Memory B cell (primary cell): ENCODE data around the gene UMAD1.
A peak's percentile ranks its signal among the peaks of the same experiment; 100 is the strongest.
"Not testable (repeated sequence)": the region's sequence is repeated elsewhere in the genome, so short reads cannot be mapped to it uniquely, and the experiment has no call there.

Experiments
- ATAC-seq: fragments of 150-1000 bp; cut with Tn5 transposase; 2 replicates; pipeline ENCODE4 v1.10.0; 2021; ENCODE audit warnings: low read depth, mild to moderate bottlenecking, moderate library complexity
- DNase-seq, 2 donors: peaks; one replicate each; pipeline ENCODE4 v3.0.0; 2022; ENCODE audit warnings: low spot score in 2 of 2
- H3K27ac Mint-ChIP-seq: one replicate; pipeline ENCODE4 v1.8.0; 2022; ENCODE audit warnings: mild to moderate bottlenecking, moderate library complexity, mixed read lengths
- H3K27me3 Mint-ChIP-seq: one replicate; pipeline ENCODE4 v1.8.0; 2022; ENCODE audit warnings: mixed read lengths
- H3K36me3 Mint-ChIP-seq: one replicate; pipeline ENCODE4 v1.8.0; 2022; ENCODE audit warnings: mild to moderate bottlenecking, mixed read lengths
- H3K4me1 Mint-ChIP-seq: one replicate; pipeline ENCODE4 v1.8.0; 2022; ENCODE audit warnings: mixed read lengths
- H3K4me3 Mint-ChIP-seq: one replicate; pipeline ENCODE4 v1.8.0; 2022; ENCODE audit warnings: mild to moderate bottlenecking, moderate library complexity, mixed read lengths
- H3K9me3 Mint-ChIP-seq: one replicate; pipeline ENCODE4 v1.8.0; 2022; ENCODE audit warnings: mixed read lengths

UMAD1 gene

DNA sequence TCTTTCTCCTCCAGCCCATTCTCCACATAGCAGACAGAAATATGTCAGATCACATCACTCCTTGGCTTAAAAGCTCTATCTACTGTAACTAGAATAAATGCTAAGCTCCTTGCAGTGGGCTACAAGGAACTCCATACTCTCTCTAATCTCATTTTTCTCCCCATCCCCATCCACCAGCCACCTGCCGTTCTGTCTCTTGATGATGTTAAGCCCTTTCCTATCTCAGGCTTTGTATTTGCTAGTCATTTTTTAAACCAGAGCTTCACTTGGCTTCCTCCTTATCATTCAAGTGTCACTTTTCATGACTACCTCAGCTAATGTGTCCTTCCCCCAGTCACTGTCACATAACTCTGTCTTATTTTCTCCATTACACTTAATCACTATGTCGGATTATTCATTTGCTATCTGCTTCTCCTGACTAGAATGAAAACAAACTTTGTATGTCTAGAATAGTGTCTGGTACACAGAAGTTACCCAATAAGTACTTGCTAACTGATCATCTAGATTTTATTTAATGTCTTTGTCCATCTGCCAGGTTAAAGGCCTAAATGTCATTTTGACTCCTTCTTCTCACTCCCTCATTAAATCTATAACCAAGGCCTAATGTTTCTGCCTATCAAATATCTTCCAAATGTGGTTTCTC, 165.1 kb downstream of the UMAD1 start:
- no peak overlapping the region for H3K4me3 Mint-ChIP-seq
- H3K4me1 Mint-ChIP-seq: peaks cover 2% of the 10 kb centered on the region
- H3K9me3 Mint-ChIP-seq: no peaks in the 10 kb centered on the region
- no peaks in the 10 kb centered on the region for H3K27me3 Mint-ChIP-seq
- H3K36me3 Mint-ChIP-seq: peaks cover 4% of the 10 kb centered on the region
- no peak overlapping the region for H3K27ac Mint-ChIP-seq
- DNase-seq (no peak), ATAC-seq (no peak)

DNA sequence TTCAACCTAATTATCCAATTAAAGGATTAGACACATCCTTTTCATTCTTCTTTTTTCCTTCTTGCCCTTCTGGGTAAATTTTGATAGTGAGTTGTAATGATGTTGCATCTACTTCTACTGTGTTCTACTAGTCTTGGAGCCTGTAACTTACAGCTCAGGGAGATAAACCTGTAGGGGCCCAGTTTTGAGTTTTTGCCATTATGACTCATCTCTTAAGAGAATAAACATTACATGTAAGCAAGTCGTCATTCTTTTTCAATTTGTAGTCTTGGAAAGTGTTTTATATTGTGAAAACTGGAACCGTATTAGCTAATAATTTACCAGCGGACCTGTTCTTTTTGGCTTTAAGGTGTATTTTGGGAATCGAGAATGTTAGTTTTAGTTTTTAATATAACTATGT, 167.6 kb downstream of the UMAD1 start:
- Mint-ChIP-seq H3K27me3 (no peaks in the 10 kb centered on the region), H3K36me3 (peaks cover 5% of the 10 kb centered on the region), H3K4me3 (no peak overlapping the region), H3K9me3 (no peaks in the 10 kb centered on the region), H3K27ac (no peak overlapping the region), H3K4me1 (peaks cover 2% of the 10 kb centered on the region)
- ATAC-seq: no peak
- no peak for DNase-seq

DNA sequence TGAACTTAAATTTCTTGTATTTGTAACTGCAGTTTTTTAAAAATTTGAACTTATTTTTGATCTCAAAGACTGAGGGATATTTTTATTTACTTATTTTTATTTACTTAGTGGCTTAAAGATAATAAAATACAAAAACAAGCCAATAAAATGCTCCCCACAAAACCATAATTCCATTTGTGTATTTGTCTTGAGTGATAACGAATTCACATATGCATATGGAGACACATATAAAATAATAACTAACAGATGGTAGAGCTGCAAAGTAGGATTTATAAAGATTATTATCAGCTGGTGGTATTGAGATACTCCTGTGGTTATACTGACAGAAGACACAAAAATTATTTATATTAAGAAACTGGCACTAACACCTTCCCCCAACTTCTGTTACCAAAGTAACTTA, 168.1 kb downstream of the UMAD1 start:
- Mint-ChIP-seq H3K27me3 (no peaks in the 10 kb centered on the region), H3K36me3 (peaks cover 5% of the 10 kb centered on the region), H3K9me3 (no peaks in the 10 kb centered on the region), H3K27ac (no peak overlapping the region), H3K4me3 (no peak overlapping the region), H3K4me1 (peaks cover 2% of the 10 kb centered on the region)
- ATAC-seq (no peak), DNase-seq (no peak)

DNA sequence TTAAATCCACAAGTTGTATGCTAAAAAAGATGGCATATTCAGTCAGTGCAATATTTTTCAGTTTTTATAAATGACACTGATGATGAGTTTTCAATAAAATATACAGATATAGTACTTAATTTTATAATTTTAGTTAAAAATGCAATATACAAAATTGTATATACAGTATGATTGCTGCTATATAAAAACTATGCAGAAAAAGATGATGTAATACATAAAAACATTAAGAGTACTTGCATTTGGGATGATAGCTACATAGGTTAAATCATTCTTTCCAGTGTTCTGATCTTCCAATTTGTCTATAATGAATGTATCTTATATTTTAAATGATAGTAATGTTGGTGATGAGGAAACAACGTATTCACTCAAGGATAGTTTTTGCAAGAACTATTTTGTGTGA, 169.8 kb downstream of the UMAD1 start:
- Mint-ChIP-seq H3K27ac (no peak overlapping the region), H3K4me1 (peaks cover 8% of the 10 kb centered on the region), H3K27me3 (no peaks in the 10 kb centered on the region), H3K4me3 (no peak overlapping the region), H3K36me3 (peaks cover 7% of the 10 kb centered on the region), H3K9me3 (peaks cover 3% of the 10 kb centered on the region)
- no peak for ATAC-seq
- no peak for DNase-seq

DNA sequence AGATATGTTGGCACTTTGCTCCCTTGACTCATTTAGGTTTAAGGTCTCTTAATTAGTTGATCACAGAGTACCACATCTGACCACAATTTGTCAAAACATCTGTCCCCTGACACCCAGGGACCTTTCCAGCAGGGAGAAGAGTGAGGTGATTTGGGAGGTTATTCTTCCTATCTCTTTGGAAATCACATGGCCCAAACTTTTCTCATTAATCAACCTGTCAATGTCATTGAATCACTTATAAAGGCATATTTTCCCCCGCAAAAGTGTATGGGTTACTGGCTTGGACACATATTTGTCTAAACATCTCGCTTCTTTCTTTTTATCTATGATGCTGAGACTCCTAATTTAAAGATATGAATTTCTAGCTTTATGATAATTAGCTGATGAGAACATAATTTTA, 170.3 kb downstream of the UMAD1 start:
- ATAC-seq: no peak
- H3K4me1 Mint-ChIP-seq: peaks cover 13% of the 10 kb centered on the region
- peaks cover 7% of the 10 kb centered on the region for H3K36me3 Mint-ChIP-seq

DNA sequence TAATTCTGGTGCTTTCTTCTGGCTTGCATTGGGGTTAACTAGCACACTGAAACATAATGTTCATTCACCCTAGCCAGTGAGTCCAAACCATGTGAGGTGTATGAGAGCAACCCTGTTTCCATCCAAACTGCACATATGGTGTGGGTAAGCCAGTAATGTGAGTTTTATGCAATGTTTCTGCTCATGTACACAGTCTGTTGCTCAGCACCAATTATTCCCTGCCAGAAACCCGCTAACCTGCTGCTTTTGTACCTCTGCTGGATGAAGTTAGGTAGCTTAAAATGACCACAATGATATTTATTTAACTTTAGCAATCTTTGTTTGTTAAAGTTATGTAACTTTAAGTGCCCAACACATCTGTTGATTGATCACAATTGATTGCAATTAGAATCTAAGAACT, 171.6 kb downstream of the UMAD1 start:
- DNase-seq: no peak
- peaks cover 25% of the 10 kb centered on the region for H3K4me1 Mint-ChIP-seq
- peaks cover 3% of the 10 kb centered on the region for H3K9me3 Mint-ChIP-seq
- ATAC-seq: no peak
- H3K27ac Mint-ChIP-seq: no peak overlapping the region
- no peak overlapping the region for H3K4me3 Mint-ChIP-seq
- H3K27me3 Mint-ChIP-seq: no peaks in the 10 kb centered on the region
- peaks cover 7% of the 10 kb centered on the region for H3K36me3 Mint-ChIP-seq

More for the DNA sequence above, 170.3 kb downstream of the UMAD1 start:
- H3K27ac Mint-ChIP-seq: no peak overlapping the region
- peaks cover 3% of the 10 kb centered on the region for H3K9me3 Mint-ChIP-seq
- H3K27me3 Mint-ChIP-seq: no peaks in the 10 kb centered on the region
- H3K4me3 Mint-ChIP-seq: no peak overlapping the region
- no peak for DNase-seq

DNA sequence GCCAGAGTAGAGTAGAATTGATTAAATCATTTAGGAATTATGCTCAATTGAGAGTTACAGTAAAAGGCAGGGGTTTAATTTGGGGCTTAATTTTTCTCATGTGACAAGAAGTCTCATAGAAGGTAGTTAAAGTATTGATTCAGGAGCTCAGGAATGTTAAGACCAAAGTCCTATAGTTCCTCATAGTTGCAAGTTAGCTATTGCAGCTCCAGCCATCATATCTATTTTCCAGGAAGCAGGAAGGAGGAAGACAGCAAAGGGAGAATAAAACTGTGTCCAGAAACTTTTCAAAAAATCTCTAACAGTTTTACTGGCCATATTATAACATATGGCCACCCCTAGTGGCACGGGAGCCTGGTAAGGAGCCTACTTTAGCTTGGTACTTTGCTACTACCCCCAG, 174.8 kb downstream of the UMAD1 start:
- Mint-ChIP-seq H3K27ac (peak overlapping the region; percentile 68), H3K36me3 (peaks cover 11% of the 10 kb centered on the region), H3K4me1 (peaks cover 38% of the 10 kb centered on the region), H3K4me3 (peak overlapping the region; percentile 24), H3K27me3 (no peaks in the 10 kb centered on the region), H3K9me3 (peaks cover 6% of the 10 kb centered on the region)
- ATAC-seq (no peak), DNase-seq (no peak)

DNA sequence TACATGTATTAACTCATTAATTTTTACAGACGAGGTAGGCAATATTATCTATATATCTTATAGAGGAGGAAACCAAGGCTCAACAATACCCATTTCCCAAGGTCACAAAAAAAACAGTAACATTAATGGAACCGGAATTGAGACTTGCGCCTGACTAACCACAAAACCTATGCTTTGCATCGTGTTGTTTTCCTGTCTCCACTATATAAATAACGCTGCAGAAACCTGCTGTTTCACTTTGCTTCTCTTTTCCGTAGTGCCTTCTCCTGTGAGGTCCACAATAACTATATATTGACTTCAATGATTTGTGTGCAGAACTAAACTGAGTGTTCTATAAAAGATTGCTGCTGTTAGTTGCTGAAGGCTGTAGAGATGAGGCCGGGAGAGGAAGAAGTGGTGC, 175.5 kb downstream of the UMAD1 start:
- no peaks in the 10 kb centered on the region for H3K27me3 Mint-ChIP-seq
- ATAC-seq (peak; percentile 82), DNase-seq (peak in 1 of 2 donors; percentile 31)
- H3K9me3 Mint-ChIP-seq: peaks cover 6% of the 10 kb centered on the region
- H3K4me1 Mint-ChIP-seq: peaks cover 42% of the 10 kb centered on the region
- peak overlapping the region; percentile 72 for H3K4me3 Mint-ChIP-seq
- H3K27ac Mint-ChIP-seq: peak overlapping the region; percentile 68
- peaks cover 11% of the 10 kb centered on the region for H3K36me3 Mint-ChIP-seq

DNA sequence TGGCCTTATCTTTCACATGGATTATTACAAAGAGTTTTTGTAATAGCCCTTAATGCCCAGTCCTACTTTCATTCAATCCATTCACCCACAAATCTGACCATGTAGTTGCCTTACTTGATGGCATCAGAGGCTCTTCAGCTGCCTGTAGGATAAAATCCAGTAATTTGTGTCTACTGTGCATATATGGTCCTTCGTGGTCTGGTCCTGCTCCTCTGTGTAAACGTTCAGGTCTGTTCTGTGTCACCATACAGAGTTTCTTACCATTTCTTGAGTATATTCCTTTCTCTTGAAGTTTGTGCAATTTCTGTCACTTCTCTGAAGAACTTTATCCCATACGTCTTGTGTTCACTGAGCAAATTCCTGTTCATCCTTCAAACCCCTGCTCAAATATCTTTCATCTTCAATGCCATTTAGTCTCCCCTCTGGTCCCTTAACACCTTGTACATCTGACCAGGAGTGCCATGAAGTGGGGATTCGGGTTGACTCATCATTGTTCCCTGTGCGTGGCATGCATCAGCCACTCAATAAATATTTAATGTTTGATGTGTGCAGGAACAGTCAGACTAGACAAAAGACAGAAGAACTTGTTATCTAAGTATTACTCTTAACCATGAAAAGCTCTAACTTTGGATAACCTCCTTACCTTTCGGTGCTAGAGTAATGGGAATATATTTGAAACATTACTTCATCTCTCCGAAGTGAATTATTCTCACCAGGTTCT, 176.4 kb downstream of the UMAD1 start:
- peak overlapping the region; percentile 72 for H3K4me3 Mint-ChIP-seq
- H3K4me1 Mint-ChIP-seq: peaks cover 45% of the 10 kb centered on the region
- peaks cover 10% of the 10 kb centered on the region for H3K36me3 Mint-ChIP-seq
- no peaks in the 10 kb centered on the region for H3K27me3 Mint-ChIP-seq
- H3K27ac Mint-ChIP-seq: peak overlapping the region; percentile 68
- H3K9me3 Mint-ChIP-seq: peaks cover 6% of the 10 kb centered on the region
- ATAC-seq (no peak), DNase-seq (no peak)

DNA sequence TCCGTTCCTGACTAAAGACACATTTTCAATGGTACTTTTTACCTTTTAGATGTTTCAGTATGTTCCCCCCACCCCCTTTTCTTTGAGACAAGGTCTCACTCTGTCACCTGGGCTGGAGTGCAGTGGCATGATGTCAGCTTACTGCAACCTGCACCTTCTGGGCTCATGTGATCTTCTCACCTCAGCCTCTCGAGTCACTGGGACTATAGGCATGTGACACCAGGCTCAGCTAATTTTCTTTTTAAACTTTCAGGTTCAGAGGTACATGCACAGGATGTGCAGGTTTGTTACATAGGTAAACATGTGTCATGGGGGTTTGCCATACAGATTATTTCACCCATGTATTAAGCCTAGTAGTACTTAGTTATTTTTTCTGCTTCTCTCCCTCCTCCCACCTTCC, 177.2 kb downstream of the UMAD1 start:
- ATAC-seq: no peak
- peaks cover 45% of the 10 kb centered on the region for H3K4me1 Mint-ChIP-seq
- H3K36me3 Mint-ChIP-seq: peaks cover 10% of the 10 kb centered on the region
- no peak for DNase-seq
- peaks cover 6% of the 10 kb centered on the region for H3K9me3 Mint-ChIP-seq
- H3K27ac Mint-ChIP-seq: peak overlapping the region; percentile 68
- no peaks in the 10 kb centered on the region for H3K27me3 Mint-ChIP-seq
- peak overlapping the region; percentile 9 for H3K4me3 Mint-ChIP-seq

DNA sequence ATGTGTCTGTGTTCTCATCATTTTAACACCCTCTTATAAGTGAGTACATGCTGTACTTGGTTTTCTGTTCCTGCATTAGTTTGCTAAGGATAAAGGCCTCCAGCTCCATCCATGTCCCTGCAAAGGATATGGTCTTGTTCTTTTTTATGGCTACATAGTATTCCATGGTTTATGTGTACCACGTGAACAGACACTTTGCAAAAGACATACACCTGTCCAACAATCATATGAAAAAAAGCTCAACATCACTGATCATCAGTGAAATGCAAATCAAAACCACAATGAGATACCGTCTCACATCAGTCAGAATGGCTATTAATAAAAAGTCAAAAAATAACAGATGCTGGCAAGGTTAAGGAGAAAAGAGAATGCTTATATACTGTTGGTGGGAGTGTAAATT, 177.6 kb downstream of the UMAD1 start:
- H3K4me3 Mint-ChIP-seq, ATAC-seq, DNase-seq, H3K36me3 Mint-ChIP-seq, H3K9me3 Mint-ChIP-seq, H3K27me3 Mint-ChIP-seq: not testable (repeated sequence)
- Mint-ChIP-seq H3K27ac (peak overlapping the region; percentile 68), H3K4me1 (peaks cover 45% of the 10 kb centered on the region)

DNA sequence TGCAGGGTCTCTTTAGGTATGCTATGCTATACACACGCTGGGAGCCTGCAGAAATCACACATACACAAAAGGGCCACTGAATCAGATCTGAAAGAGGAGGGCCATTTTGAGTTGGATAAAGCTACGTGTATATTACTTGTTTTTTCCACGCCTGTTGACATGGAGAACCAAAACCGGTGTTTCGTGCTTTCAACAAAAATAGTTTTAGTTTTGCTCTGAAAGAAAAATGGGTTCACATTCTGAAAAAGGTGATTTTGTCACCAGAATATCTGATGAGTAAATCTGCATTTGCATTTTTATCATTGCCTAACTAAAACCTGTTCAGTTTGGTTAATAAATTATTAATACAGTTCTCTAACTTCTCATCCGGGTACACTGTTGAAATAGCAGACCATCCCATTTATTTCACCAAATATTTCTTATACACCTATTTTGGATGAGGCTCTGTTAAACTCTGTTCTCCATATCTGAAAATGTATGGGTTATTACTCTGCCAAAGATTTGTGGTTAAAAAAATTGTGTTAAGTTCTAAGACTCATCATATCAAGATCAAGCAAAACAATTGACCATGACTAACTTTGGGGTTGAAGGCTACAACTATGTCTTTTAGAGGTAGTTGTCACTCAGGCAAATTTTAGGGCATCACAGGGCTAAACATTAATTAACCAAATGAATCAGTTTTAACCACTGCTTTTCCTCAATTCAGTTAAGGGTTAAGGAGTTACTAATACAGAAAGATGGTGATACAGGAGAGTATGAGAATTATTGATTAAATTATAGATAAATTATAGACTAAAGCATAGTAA, 179.1 kb downstream of the UMAD1 start:
- Mint-ChIP-seq H3K9me3 (peaks cover 6% of the 10 kb centered on the region), H3K4me3 (peak overlapping the region; percentile 1), H3K27ac (peak overlapping the region; percentile 7), H3K36me3 (peaks cover 13% of the 10 kb centered on the region), H3K4me1 (peaks cover 49% of the 10 kb centered on the region), H3K27me3 (no peaks in the 10 kb centered on the region)
- no peak for DNase-seq
- no peak for ATAC-seq

DNA sequence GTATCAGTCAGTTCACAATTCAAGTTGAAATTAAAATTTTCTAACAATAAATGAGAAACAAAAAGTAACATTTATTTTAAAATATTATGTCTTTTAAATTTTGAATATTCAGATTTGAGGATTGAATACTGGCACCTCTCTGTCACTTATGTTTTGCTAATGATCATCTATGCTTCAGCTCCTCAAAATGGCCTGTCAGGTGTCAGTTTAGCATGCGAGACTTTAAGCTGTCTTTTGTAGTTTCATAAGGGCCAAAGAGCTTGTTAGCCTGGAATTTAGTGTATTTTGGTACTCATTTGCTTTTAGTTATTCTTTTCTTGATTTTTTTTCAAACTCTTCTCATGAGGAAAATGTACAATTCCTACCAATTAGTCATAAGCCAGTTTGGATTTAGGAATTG, 179.9 kb downstream of the UMAD1 start:
- H3K4me3 Mint-ChIP-seq: no peak overlapping the region
- peaks cover 5% of the 10 kb centered on the region for H3K9me3 Mint-ChIP-seq
- peaks cover 14% of the 10 kb centered on the region for H3K36me3 Mint-ChIP-seq
- H3K27ac Mint-ChIP-seq: no peak overlapping the region
- peaks cover 41% of the 10 kb centered on the region for H3K4me1 Mint-ChIP-seq
- DNase-seq: no peak
- no peaks in the 10 kb centered on the region for H3K27me3 Mint-ChIP-seq
- no peak for ATAC-seq

DNA sequence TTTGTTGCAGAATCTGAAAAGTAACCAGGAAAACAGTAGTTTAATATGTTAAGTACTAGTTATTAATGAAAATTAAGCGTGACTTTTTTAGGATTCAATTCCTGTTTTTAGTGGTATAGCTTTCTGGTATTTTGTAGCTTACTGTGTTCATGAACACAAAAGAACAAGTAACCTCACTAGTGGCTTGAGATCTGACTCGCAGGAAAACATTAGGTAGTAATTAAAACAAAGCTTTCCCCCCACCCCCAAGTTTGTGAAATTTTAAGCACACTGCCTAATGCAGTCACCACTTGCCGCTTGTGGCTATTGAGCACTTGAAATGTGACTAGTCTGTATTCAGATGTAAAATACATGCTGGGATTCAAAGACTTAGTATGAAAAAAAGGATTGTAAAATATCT, 180.4 kb downstream of the UMAD1 start:
- Mint-ChIP-seq H3K27ac (peak overlapping the region; percentile 66), H3K4me1 (peaks cover 36% of the 10 kb centered on the region), H3K4me3 (peak overlapping the region; percentile 49), H3K36me3 (peaks cover 14% of the 10 kb centered on the region), H3K9me3 (peaks cover 4% of the 10 kb centered on the region), H3K27me3 (no peaks in the 10 kb centered on the region)
- peak in 1 of 2 donors; percentile 13 for DNase-seq
- peak; percentile 69 for ATAC-seq
